HG02852 (cell line): ENCODE data around the gene DDC.
"Not testable (repeated sequence)": the region's sequence is repeated elsewhere in the genome, so short reads cannot be mapped to it uniquely, and the experiment has no call there.

ENCODE experiments used
- ATAC-seq: cut with Tn5 transposase; IDR thresholded peaks from one replicate; pipeline ENCODE4 v1.9.1; 2021; ENCODE audit warnings: mild to moderate bottlenecking, moderate library complexity; ENCODE audit not compliant: unreplicated experiment

DDC gene

GRCh38 chr7:50528266-50529092 is 36.7 kb downstream of the DDC start:
- no peak for ATAC-seq

DNA sequence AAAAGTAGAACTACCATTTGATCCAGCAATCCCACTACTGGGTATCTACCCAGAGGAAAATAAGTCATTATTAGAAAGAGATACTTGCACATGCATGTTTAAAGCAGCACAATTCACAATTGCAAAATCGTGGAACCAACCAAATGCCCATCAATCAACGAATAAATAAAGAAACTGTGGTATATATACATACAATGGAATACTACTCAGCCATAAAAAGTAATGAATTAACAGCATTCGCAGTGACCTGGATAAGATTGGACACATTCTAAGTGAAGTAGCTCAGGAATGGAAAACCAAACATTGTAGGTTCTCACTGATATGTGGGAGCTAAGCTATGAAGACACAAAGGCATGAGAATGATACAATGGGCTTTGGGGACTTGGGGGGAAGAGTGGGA is 45.9 kb downstream of the DDC start:
- ATAC-seq, result not testable (repeated sequence)

DNA sequence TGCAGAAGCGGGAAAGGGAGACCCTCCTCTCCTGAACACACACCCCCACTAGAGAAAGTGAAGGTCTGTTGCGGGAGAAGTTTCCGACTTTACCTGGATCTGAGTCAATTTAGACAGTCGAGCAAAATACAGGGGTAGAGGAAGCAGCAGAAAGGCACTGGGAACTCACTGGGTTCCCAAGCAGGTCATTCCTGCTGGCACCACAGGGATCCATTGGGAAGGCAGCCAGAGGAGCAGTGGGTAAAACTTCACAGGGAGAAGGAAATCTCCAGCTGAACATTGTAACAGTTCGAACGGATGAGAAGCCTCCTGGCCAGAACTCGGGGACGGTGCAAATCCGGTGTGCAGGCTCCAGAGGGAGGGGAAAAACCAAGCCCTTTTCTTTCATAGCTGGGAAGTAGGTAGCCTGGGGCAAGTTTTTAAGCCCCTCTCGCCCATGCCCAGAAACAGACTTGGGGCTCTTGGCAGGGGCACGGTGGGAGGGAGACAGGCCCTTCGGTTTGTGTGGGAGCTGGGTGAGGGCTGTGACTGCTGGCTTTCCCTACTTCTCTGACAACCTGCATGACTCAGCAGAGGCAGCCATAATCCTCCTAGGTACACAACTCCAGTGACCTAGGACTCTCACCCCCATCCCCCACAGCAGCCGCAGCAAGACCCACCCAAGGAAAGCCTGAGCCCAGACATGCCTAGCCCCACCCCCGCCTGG is 51.9 kb downstream of the DDC start:
- no peak for ATAC-seq

- ATAC-seq, result no peak
Observed at GRCh38 chr7:50512384-50512783, 52.8 kb downstream of the DDC start.

GRCh38 chr7:50509459-50509858 is 55.7 kb downstream of the DDC start:
- ATAC-seq, result no peak

GRCh38 chr7:50508471-50508943 is 56.7 kb downstream of the DDC start:
- ATAC-seq, result no peak

- ATAC-seq, result no peak
Observed at GRCh38 chr7:50507898-50508470, 57.2 kb downstream of the DDC start.

- no peak for ATAC-seq
Observed at GRCh38 chr7:50505553-50506210, 59.5 kb downstream of the DDC start.

- ATAC-seq, result no peak
Observed at GRCh38 chr7:50504646-50505546, 60.3 kb downstream of the DDC start.

DNA sequence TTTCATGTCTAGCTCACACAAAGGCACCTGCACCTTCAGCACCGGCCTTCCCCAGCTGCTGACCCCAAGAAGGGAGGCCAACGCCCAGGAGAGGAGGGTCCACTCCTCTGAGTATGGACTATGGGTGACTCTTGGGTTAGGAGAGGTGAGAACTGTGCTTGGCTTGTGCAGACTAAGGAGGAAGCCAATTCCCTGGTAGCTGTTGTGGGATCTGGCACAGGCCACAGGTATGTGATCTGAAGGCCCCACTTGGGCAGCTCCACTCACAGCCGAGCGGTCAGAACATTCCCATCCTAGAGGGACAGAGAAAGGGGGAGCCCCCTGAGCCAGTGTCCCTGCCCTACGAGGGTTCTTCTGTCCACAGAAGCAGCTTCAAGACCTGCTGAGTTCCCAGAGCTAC is 62.3 kb downstream of the DDC start:
- no peak for ATAC-seq

DNA sequence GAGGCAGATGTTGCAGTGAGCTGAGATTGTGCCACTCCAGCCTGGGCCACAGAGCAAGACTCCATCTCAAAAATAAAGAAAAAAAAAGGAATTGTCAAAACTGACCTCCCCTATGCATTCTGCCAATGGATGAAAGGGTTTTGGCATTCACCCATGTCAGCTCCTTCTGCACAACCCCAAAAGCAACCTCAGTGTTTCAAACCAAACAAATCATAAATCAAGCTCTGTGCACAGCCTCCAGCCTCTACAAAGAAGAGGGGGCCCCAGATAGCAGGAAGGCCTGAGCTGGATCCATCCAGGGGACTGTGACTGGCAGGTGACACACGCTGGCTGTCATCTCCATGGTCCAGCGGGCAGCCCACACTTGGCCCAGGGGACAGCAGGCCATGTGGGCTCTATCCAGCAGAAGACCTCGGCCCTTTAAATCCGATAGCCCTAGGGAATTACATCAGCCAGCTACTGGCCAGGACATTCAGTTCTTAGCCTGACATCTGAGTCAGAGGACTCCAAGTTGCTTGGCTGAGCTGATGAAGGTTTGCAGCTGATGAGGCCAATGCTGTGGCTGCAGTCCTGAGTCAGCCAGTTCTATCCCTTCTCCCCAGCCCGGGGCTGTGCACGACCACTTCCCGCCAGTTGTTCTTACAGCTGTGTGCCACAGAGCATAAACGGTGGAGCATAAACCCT is 63.1 kb downstream of the DDC start:
- no peak for ATAC-seq

DNA sequence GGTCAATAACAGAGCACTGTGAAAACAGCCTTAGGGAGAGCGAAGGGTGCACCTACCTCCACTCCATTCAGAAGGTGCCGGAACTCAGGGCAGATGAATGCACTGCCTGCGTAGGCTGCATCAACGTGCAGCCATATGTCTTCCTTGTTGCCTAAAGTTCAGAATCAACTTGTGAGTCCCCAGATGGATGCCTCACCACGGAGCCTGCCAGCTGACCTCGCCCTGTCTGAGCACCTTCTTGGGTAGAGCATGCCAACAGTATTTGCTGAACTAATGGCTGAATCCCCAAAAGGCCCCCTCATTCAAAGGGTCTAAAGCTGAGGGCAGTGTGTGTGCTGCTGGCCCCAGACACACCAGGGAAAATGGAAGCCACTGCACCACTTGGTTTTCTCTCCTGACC is 66.1 kb downstream of the DDC start:
- no peak for ATAC-seq

- ATAC-seq, result no peak
Observed at GRCh38 chr7:50497968-50498367, 67.2 kb downstream of the DDC start.

- no peak for ATAC-seq
Observed at GRCh38 chr7:50497068-50497642, 68.0 kb downstream of the DDC start.

DNA sequence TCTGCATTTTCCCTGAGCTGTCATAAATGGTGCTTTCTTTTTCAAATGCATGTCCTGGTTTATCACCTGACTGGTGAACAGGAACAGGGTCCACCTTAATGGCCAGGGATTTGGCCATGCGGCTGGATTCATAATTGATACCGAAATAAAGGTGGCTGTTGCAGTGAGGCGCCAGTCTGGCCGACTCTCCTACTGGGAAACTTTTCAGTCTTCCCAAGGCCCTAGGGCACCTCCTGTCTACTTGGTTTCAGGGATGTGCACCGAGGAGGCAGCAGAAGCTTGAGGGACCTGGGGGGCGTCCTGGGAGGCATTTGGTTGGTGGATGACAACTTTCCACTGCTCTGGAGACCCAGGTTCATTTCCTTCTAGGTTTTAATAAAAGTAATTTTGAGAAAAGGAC is 68.6 kb downstream of the DDC start:
- no peak for ATAC-seq

DNA sequence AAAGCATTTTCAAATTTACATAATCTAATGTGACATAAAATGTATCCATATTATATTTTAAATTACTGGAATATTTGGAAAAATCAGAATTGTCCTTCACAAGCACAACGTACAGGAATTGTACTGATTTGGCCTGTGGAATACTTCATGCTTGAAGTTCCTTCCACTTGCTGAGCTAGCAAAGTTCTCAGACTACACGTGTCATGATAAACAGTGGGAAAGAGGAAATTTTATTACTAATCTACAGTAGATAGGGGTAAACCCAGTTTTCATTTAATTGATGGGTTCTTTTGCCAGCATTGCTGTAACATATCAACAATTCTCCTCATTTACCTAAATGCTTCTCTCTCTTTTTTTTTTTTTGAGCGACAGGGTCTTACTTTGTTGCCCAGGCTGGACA is 69.5 kb downstream of the DDC start:
- ATAC-seq, result no peak

DNA sequence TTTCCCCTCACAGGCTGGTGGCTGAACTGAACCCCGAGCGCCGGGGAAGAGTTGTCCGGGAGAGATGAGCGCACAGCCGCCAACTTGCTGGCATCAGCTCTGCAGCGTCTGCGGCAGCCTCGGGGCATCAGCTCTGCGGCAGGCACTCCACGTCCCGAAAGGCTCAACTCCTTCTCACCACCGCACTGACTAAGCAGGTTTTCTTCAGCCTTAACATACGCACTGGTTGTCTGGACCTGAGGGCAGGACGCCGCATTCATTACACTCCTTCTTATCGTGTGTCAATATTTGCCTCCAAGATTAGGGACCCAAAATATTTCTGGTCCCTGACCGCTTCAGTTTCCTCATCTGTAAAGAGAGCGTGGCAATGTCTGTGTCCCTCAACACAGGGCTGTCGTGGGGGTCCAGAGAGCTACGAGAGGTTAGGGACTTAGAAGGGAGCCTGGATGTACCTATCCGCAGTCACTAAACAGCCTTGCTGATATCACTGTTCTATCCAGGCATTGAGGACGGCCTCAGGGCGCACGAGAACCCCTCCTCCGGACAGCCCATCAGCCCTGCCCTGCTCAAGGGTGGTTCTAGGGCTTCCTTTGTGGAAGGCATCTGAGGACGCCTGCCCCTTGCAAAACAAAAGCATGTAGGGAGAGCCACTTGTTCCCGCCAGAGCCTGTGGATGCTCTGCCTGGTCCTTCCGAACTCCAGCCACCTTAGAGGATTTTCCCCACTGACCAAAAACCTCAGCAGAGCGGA is 72.3 kb downstream of the DDC start:
- no peak for ATAC-seq

- ATAC-seq, result no peak
Observed at GRCh38 chr7:50491943-50492342, 73.3 kb downstream of the DDC start.

- no peak for ATAC-seq
Observed at GRCh38 chr7:50491209-50491608, 74.0 kb downstream of the DDC start.
